Central memory CD8-positive, alpha-beta T cell (primary cell): ENCODE results near the gene IRX2.

ENCODE experiments used
- ATAC-seq: fragments of 150-1000 bp; cut with Tn5 transposase; replicated peaks from 2 replicates; pipeline ENCODE4 v1.10.0; 2022; ENCODE audit warnings: mild to moderate bottlenecking, moderate FRiP score, moderate number of reproducible peaks; ENCODE audit not compliant: poor library complexity, severe bottlenecking; ENCODE audit errors: extremely low read depth
- DNase-seq, 2 donors: peaks; one replicate each; pipeline ENCODE4 v3.0.0; 2021; ENCODE audit warnings: low spot score in 2 of 2
- H3K27ac Mint-ChIP-seq: one replicate; pipeline ENCODE4 v1.8.0; 2022; ENCODE audit warnings: low read depth, mild to moderate bottlenecking, moderate library complexity, mixed read lengths
- H3K27me3 Mint-ChIP-seq: one replicate; pipeline ENCODE4 v1.8.0; 2022; ENCODE audit warnings: mixed read lengths
- H3K36me3 Mint-ChIP-seq: one replicate; pipeline ENCODE4 v1.8.0; 2022; ENCODE audit warnings: mild to moderate bottlenecking, moderate library complexity, mixed read lengths; ENCODE audit not compliant: insufficient read depth
- H3K4me1 Mint-ChIP-seq: one replicate; pipeline ENCODE4 v1.8.0; 2022; ENCODE audit warnings: mixed read lengths
- H3K4me3 Mint-ChIP-seq: one replicate; pipeline ENCODE4 v1.8.0; 2022; ENCODE audit warnings: mild to moderate bottlenecking, moderate library complexity, mixed read lengths
- H3K9me3 Mint-ChIP-seq: one replicate; pipeline ENCODE4 v1.8.0; 2022; ENCODE audit warnings: mixed read lengths

Gene IRX2

GRCh38 chr5:2753452-2754420 is 2.3 kb upstream of the IRX2 start:
- Mint-ChIP-seq H3K36me3 (peaks cover 2% of the 10 kb centered on the region), H3K27me3 (peaks cover 71% of the 10 kb centered on the region), H3K4me3 (no peak overlapping the region), H3K27ac (no peak overlapping the region), H3K4me1 (peaks cover 6% of the 10 kb centered on the region), H3K9me3 (peaks cover 5% of the 10 kb centered on the region)
- DNase-seq (no peak), ATAC-seq (no peak)

GRCh38 chr5:2752821-2753439 is 1.5 kb upstream of the IRX2 start:
- ATAC-seq, result no peak

DNA sequence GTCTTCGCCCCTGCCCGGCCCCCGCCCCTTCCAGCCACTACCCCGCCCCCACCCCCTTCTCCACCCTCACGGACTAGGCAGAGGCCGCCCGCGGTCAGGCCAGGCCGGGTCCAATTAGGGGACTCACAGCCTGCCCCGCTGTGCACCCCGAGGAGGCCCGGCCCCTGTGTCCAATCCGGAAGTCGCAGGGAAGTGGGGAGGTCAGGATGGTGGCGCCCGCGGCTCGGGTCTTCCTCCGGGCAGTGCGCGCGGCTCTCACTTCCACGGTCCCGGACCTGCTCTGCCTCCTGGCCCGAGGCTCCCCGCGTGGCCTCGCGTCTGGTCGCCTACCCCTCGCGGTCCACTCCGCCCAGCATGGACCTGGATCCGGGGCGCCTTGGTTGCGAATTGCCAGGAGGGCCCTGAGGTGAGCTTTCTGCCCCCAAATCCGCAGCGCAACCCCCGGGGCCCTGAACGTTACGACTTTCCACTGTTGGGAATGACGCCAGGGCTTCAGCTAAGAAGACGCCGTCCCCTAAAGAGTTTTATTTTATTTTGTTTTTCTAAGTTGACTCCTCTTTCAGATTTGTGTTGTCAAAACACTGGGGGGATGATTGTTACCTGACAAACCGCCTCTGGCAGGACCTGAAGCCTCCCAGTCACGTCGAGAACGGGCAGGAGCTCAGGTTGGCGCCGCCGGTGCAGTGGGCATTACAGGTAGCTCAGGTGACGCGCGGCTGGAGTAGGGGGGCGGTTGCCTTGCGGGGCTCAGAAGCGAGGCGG is 763 bp upstream of the IRX2 start:
- DNase-seq, result no peak
- Mint-ChIP-seq H3K4me3 (no peak overlapping the region), H3K36me3 (peaks cover 2% of the 10 kb centered on the region), H3K27ac (no peak overlapping the region), H3K4me1 (peaks cover 6% of the 10 kb centered on the region), H3K9me3 (peaks cover 5% of the 10 kb centered on the region), H3K27me3 (peaks cover 60% of the 10 kb centered on the region)
- ATAC-seq, result no peak

More at GRCh38 chr5:2752821-2753439, 1.5 kb upstream of the IRX2 start:
- Mint-ChIP-seq H3K36me3 (peaks cover 2% of the 10 kb centered on the region), H3K4me3 (no peak overlapping the region), H3K27me3 (peaks cover 65% of the 10 kb centered on the region), H3K4me1 (peaks cover 6% of the 10 kb centered on the region), H3K9me3 (peaks cover 5% of the 10 kb centered on the region), H3K27ac (no peak overlapping the region)
- no peak for DNase-seq

DNA sequence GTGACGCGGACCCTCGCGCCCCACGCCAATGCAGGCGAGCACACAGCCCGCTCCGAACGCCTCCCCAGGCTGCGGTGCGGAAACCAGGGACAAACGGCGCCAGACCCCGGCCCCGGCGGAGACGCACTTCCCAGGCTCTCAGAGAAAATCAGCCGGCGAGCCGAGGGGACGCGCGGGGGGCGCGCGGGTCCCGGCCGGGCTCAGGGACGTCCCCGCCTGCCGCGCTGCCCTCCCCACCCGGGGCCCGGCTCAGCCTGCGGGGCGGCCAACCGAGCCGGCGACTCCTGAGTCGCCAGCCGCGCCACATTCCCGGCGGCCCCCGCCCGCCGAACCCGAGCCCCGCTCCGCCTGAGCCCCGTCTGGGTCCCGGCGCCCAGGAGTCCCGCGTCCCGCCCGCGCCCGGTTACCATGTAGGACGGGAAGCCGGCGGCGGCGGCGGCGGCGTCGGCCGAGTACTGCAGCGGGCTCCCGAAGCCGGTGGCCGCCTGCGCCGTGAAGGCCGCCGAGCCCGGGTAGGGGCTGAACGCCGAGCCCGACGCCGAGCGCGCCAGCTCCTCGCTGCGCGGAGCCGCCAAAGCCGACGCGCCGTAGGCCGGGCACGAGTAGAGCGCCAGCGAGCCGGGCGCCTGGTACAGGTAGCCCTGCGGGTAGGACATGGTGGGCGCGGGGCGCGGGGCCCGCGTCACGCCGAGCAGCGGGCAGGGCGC is 566 bp downstream of the IRX2 start:
- ATAC-seq, result no peak
- Mint-ChIP-seq H3K27ac (no peak overlapping the region), H3K4me1 (peaks cover under 1% of the 10 kb centered on the region), H3K36me3 (peaks cover under 1% of the 10 kb centered on the region), H3K9me3 (peaks cover 10% of the 10 kb centered on the region), H3K27me3 (peaks cover 60% of the 10 kb centered on the region), H3K4me3 (no peak overlapping the region)
- DNase-seq, result no peak

DNA sequence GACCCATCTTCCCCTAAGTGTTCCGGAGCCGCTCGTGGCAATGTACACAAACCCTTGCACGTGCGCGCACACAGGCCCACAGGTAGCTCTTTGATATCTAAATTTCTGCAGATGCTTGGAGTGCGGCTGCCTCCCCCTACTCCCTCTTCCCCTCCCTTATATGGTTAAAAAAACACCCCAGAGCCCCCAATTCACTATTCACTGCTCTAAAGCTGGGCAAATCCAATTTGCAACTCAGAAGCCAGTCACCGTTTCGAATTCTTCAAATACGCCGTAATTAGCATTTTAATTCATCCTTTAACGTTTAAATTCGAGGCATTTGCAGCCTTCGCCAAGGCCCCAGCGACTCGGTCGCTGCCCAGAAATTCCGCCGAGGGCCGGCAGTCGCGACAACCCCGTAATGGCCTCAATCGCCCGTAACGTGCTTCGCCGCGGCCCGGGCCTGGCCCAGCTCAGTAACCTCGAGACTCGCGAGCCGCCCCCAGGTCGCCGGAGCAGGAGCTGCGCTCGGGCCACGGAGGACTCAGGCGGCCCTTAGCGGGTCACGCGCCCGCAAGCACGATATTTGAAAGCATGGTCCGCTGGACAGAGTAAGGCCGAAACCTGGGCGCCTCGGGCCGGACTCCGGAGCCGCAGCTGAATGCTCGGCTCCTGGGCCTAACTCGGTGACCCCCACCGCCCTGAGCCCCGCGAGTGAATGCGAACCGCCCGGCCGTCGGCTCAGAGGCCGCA is 1.3 kb downstream of the IRX2 start:
- H3K4me1 Mint-ChIP-seq, result no peaks in the 10 kb centered on the region
- ATAC-seq, result no peak
- no peak overlapping the region for H3K27ac Mint-ChIP-seq

GRCh38 chr5:2749514-2750025 is 1.9 kb downstream of the IRX2 start:
- peaks cover 63% of the 10 kb centered on the region for H3K27me3 Mint-ChIP-seq
- H3K4me1 Mint-ChIP-seq, result no peaks in the 10 kb centered on the region
- peaks cover 10% of the 10 kb centered on the region for H3K9me3 Mint-ChIP-seq
- H3K4me3 Mint-ChIP-seq, result no peak overlapping the region
- no peak for DNase-seq
- ATAC-seq, result no peak
- no peak overlapping the region for H3K27ac Mint-ChIP-seq
- no peaks in the 10 kb centered on the region for H3K36me3 Mint-ChIP-seq

More for the DNA sequence above, 1.3 kb downstream of the IRX2 start:
- H3K9me3 Mint-ChIP-seq, result peaks cover 10% of the 10 kb centered on the region
- H3K27me3 Mint-ChIP-seq, result peaks cover 60% of the 10 kb centered on the region
- H3K4me3 Mint-ChIP-seq, result no peak overlapping the region
- no peak for DNase-seq
- H3K36me3 Mint-ChIP-seq, result no peaks in the 10 kb centered on the region

DNA sequence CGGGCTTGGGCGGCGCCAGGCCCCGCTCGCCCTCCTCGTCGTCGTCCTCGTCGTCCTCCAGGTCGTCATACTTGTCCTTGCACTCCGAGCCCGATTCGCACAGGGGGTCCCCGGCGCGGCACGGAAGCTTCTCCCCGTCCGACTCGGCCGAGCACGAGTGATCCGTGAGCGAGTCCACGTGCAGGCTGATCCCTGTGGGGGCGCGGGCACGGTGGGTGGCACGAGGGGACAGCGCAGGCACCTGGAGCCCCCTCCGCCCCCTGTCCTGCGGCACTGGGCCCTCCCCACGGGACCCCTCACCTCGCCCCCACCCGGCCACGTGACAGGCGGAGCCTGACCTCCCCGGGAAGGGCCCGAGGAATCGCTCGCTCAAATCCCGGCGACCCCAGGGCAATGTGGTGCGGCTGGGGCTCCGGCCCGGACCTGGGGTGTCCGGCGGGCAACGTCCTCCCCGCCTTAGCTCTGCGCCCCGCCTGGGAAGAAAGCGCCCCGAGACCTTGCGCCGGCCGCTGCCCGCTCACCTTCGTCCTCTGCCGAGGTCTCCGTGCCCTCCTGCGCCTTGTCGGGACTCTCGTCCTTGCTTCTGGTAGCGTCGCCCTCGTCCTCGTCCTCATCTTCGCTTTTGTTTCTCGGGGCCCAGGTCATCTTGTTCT is 2.5 kb downstream of the IRX2 start:
- Mint-ChIP-seq H3K4me3 (no peak overlapping the region), H3K27me3 (peaks cover 63% of the 10 kb centered on the region), H3K27ac (no peak overlapping the region), H3K4me1 (no peaks in the 10 kb centered on the region), H3K36me3 (no peaks in the 10 kb centered on the region), H3K9me3 (peaks cover 10% of the 10 kb centered on the region)
- ATAC-seq, result no peak
- no peak for DNase-seq

- no peaks in the 10 kb centered on the region for H3K36me3 Mint-ChIP-seq
- H3K4me1 Mint-ChIP-seq, result no peaks in the 10 kb centered on the region
- H3K9me3 Mint-ChIP-seq, result peaks cover 10% of the 10 kb centered on the region
- no peak overlapping the region for H3K4me3 Mint-ChIP-seq
- peaks cover 63% of the 10 kb centered on the region for H3K27me3 Mint-ChIP-seq
- H3K27ac Mint-ChIP-seq, result no peak overlapping the region
- no peak for DNase-seq
- ATAC-seq, result no peak
These were observed 3.2 kb downstream of the IRX2 start for GRCh38 chr5:2748179-2748860.

- Mint-ChIP-seq H3K27ac (no peak overlapping the region), H3K27me3 (peaks cover 58% of the 10 kb centered on the region), H3K4me1 (no peaks in the 10 kb centered on the region), H3K36me3 (peaks cover 1% of the 10 kb centered on the region), H3K4me3 (no peak overlapping the region), H3K9me3 (peaks cover 10% of the 10 kb centered on the region)
- DNase-seq (no peak), ATAC-seq (no peak)
These were observed 3.9 kb downstream of the IRX2 start for GRCh38 chr5:2747363-2748162.

DNA sequence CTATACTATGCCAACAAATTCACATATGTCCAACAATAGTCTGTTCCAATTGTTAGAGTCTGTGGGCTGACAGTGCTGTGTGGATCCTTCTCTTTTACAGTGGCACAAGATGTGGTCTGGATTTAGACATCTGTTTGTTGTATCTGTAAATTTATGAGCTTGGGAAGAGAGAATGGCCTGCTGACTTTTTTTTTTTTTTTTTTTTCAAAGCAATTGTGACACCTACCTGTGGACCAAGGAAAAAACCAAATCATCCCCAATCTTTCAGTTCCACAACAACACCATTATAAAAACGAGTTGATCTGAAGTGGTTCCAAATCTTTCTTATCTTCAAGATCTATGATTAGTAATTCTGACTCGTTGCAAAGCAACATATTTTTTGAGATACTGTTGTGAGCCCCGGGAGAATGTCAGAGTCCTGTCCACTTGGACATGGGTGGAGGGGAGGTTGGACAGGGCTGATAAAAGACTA is 4.9 kb downstream of the IRX2 start:
- Mint-ChIP-seq H3K36me3 (peaks cover 1% of the 10 kb centered on the region), H3K4me3 (no peak overlapping the region), H3K9me3 (peaks cover 10% of the 10 kb centered on the region), H3K4me1 (no peaks in the 10 kb centered on the region), H3K27ac (no peak overlapping the region), H3K27me3 (peaks cover 63% of the 10 kb centered on the region)
- ATAC-seq (no peak), DNase-seq (no peak)
